Erythroblast (primary cell): ENCODE results near the gene MEGF11.

Experiments used
- DNase-seq, 2 experiments: peaks; one replicate each; lab custom pipeline; 2025; lab: John Stamatoyannopoulos, UW
- GATA1 ChIP-seq: IDR thresholded peaks from 2 replicates; pipeline ENCODE4 v1.6.1; 2011; ENCODE audit warnings: low read depth, mild to moderate bottlenecking, control low read depth, low read length, moderate library complexity
- POLR2A ChIP-seq: IDR thresholded peaks from 2 replicates; pipeline ENCODE4 v1.6.1; 2011; ENCODE audit warnings: mild to moderate bottlenecking, low read length

The MEGF11 gene

GRCh38 chr15:66138892-66139590 lies 114.5 kb downstream of the MEGF11 start:
- no peak for DNase-seq
- TF ChIP-seq GATA1 (no peak), POLR2A (no peak)

- no peak for TF ChIP-seq POLR2A
- no peak for TF ChIP-seq GATA1
- DNase-seq, result no peak
Measured at GRCh38 chr15:66138096-66138783, 115.3 kb downstream of the MEGF11 start.

DNA sequence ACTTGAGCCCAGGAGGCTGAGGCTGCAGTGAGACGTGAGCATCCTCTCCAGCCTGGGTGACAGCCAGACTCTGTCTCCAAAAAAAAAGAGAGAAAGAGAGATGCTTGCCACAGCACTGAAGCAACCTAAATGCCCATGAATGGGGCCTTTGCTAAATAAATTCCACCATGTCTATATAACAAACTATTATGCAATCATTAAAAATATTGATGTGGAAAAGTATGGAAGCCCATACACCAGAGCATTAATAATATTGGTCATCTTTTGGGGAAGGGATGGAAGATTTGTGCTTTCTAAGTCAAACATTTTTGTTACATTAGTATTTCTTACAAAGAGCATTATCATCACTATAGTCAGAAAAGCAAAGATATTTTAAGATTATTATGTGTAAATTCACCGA lies 116.6 kb downstream of the MEGF11 start:
- DNase-seq, result no peak
- TF ChIP-seq POLR2A (no peak), GATA1 (no peak)

GRCh38 chr15:66135664-66136063 lies 117.9 kb downstream of the MEGF11 start:
- no peak for TF ChIP-seq GATA1
- TF ChIP-seq POLR2A, result no peak
- DNase-seq, result no peak

- no peak for DNase-seq
- TF ChIP-seq GATA1, result no peak
- no peak for TF ChIP-seq POLR2A
Measured at GRCh38 chr15:66134284-66134683, 119.3 kb downstream of the MEGF11 start.

- no peak for DNase-seq
- no peak for TF ChIP-seq POLR2A
- no peak for TF ChIP-seq GATA1
Measured at GRCh38 chr15:66133247-66133885, 120.2 kb downstream of the MEGF11 start.

GRCh38 chr15:66132251-66132816 lies 121.2 kb downstream of the MEGF11 start:
- no peak for DNase-seq
- TF ChIP-seq POLR2A (no peak), GATA1 (no peak)

GRCh38 chr15:66131831-66132230 lies 121.7 kb downstream of the MEGF11 start:
- no peak for TF ChIP-seq GATA1
- TF ChIP-seq POLR2A, result no peak
- DNase-seq, result no peak

DNA sequence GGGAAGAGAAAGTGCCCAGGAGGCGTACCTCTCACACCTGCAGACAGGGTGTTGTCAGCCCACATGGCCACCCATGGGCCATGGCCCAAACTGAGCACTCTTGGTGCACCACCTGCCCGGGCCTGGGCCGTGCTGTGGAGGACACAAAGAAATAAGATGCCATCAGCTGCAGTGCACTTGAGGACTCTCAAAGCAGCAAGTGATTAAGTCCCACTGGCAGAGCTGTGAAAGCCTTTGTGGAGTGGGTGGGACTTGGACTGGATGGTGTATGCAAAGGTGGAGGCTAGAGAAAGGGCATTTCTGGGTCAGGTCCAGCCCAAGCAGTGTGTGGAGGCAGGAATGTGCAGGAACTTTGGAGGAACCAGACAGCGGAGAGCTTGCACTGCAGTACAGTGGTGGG lies 122.3 kb downstream of the MEGF11 start:
- TF ChIP-seq POLR2A (no peak), GATA1 (no peak)
- no peak for DNase-seq

DNA sequence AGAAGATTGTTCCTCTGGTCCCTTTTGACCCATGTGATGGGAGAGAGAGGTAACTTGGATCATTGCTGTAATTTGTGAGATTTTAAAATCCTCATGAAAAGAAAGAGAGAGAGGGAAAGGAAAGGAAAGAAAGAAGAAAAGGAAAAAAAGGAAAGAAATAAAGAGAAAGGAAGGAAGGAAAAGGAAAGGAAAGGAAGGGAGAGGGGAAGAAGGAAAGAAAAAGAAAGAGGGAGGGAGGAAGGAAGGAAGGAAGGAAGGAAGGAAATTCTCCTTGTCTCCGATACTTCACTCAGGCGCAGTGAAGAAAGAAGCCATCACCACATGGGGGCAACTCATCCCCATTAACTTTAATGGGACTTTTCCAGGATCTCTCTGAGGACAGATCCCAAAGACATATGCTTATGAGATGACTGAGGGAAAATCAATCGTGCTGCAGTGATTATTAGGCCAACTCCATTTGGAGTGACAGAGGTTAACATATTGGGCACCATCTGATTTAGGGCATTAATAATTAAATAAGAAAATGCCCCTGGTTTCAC lies 123.0 kb downstream of the MEGF11 start:
- TF ChIP-seq GATA1, result no peak
- no peak for TF ChIP-seq POLR2A

DNA sequence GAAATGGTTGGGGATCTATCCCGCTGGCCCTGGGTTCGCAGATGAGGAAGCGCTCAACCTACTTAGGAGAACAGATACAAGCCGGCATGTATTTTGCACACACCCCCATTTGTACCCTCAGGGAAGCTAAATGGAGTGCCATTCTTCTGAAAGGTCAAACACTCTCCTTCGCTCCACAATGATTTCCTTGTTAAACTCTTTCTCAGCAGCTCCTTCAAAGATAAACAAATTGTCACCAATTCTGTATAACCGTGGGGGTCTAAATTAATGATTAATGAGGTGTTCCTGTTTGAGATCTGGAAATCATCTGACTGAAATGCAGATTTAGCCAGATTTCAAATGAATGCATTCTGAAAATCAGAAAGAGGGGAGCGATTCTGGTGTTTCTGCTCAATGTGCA lies 124.0 kb downstream of the MEGF11 start:
- TF ChIP-seq GATA1, result no peak
- TF ChIP-seq POLR2A, result no peak
- DNase-seq, result no peak

More for the DNA sequence above, 123.0 kb downstream of the MEGF11 start:
- no peak for DNase-seq

DNA sequence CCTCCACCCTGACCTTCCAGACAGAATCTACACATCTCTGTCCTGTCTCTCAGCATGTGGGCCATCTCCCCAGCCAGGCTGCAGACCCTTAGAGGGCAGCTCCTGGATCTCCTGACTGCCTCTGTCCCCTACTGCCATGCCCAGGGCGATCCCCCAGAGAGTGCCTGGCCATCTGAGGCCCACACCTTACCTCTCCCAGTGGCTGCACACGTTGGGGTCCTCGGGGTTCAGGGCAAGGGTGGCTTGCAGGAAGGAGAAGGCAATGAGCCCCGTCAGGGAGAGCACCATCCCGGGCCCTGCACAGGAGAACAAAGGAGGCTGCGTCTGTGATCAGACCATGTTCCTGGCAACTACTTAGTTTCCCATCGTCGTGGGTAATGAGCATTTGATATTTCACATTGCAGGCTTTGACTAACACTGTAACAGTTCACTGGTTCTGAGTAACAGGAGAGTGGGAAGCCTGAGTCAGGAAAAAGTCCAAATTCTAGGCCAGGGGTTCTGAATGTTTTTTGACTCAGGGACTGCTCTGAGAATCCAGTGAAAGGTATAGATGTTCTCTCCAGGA lies 125.4 kb downstream of the MEGF11 start:
- TF ChIP-seq GATA1 (no peak), POLR2A (no peak)

DNA sequence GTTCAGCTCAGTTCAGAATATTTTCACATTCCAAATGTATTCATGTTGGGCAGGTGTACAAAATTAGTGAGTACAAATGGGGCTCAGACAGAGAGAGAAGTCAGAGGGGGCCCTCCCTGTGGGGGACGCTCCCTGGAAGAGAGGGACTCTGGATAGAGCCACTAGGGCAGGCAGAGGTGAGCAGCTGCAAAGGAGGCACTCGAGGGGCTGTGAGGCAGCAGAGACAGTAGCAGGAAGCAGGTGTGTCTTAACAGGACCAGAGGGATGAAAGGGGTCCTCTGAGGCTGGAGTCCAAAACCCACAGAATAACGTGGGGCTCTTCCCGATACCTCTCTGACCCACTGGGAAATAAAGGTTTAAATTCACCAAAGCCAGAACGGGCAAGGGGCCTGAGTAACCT lies 127.1 kb downstream of the MEGF11 start:
- TF ChIP-seq GATA1, result no peak
- TF ChIP-seq POLR2A, result no peak

More for the DNA sequence above, 125.4 kb downstream of the MEGF11 start:
- DNase-seq, result no peak

GRCh38 chr15:66126031-66126441 lies 127.5 kb downstream of the MEGF11 start:
- TF ChIP-seq POLR2A, result no peak
- no peak for TF ChIP-seq GATA1
- DNase-seq, result no peak

More for the DNA sequence above, 127.1 kb downstream of the MEGF11 start:
- no peak for DNase-seq
